Esophagus muscularis mucosa (tissue), 4 donors: ENCODE data around the gene PTER.

Source experiments
- EP300 ChIP-seq: sonication (generic); formaldehyde crosslinking; IDR thresholded peaks from one replicate; pipeline ENCODE4 v1.6.1; 2017; ENCODE audit warnings: antibody characterized with exemption
- POLR2A ChIP-seq: fragments of 450-650 bp; IDR thresholded peaks from one replicate; pipeline ENCODE4 v1.6.1; 2017; ENCODE audit warnings: antibody characterized with exemption, moderate library complexity, mild to moderate bottlenecking, low read depth
- POLR2AphosphoS5 ChIP-seq, 2 donors: sonication (generic); formaldehyde crosslinking; IDR thresholded peaks; one replicate each; pipeline ENCODE4 v1.6.1; 2017; ENCODE audit warnings: antibody characterized with exemption in 2 of 2
- TF ChIP-seq, protein P1 (sequence below), 3 experiments: fragments of 200-600 bp in 2 of 3; fragments of 450-650 bp in 1 of 3; sonication (generic) in 2 of 3; IDR thresholded peaks; one replicate each; pipeline ENCODE4 v1.5.1; 2017 to 2019; ENCODE audit warnings: antibody characterized with exemption in 3 of 3, mild to moderate bottlenecking in 2 of 3, moderate library complexity in 1 of 3

DNA sequence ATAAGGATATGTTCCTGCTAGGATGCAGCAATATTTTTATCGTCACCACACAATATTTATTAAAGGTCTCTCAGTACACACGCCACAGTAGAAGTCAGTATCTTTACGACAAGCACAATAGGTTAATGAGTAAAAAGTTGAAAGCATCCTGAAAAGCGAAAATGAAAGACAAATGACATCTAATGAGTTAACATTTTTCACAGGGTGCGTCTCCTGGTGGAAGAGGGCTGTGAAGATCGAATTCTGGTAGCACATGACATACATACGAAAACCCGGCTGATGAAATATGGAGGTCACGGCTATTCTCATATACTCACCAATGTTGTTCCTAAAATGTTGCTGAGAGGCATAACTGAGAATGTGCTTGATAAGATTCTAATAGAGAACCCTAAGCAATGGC lies 74.0 kb downstream of the PTER start:
- TF ChIP-seq, protein P1, sequence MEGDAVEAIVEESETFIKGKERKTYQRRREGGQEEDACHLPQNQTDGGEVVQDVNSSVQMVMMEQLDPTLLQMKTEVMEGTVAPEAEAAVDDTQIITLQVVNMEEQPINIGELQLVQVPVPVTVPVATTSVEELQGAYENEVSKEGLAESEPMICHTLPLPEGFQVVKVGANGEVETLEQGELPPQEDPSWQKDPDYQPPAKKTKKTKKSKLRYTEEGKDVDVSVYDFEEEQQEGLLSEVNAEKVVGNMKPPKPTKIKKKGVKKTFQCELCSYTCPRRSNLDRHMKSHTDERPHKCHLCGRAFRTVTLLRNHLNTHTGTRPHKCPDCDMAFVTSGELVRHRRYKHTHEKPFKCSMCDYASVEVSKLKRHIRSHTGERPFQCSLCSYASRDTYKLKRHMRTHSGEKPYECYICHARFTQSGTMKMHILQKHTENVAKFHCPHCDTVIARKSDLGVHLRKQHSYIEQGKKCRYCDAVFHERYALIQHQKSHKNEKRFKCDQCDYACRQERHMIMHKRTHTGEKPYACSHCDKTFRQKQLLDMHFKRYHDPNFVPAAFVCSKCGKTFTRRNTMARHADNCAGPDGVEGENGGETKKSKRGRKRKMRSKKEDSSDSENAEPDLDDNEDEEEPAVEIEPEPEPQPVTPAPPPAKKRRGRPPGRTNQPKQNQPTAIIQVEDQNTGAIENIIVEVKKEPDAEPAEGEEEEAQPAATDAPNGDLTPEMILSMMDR (IDR thresholded peaks at IDR 0.05): no peak
- TF ChIP-seq EP300 (no peak), POLR2AphosphoS5 (IDR thresholded peaks at IDR 0.05) (no peak), POLR2A (no peak)
